ENCODE data around the gene DCANP1. TPM values are rescaled to one million over a fixed set of nuclear protein-coding genes. Genes with fewer than 3 reads are reported as not detected.

DCANP1 gene
- total and polyA plus RNA-seq, 9 of the 15 experiments (the other 6 are each of a cell fraction or from before 2014, with no cell fraction given), result not detected

DNA sequence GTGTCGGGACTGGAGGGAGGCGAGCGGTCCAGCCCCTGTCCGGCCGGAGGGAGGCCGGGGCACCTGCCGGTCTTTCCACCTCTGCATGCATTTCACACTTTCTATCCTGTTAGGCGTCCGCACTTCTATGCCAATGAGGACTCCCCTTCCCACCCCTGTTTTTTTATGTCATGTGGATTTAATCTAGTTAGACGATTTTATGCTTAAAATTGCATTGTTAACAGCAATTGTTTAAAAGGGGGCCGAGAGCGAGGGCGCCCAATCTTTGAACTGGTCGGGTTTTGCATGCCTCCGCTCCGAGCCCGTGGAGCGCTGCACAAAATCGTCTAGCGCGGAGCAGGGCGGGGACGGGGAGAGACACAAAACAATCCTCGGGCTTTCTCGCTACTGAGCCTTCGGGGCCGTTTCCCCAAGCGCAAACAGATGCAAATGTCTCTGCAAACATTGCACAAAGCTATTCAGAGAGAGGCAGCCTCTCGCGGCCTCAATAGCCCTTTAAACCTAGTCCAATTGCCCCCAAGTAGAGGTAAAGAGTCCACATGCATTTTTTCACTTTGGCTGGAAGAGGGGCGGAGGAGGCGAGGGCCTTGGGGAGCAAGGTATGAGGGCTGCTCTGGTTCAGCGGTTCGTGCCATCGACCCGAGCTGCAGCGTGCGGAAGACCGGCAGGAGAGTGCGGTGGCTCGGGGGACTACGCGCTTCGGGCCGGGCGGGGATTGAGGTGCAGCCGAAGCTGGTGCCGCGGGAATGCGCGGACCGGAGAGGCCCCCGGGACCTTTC, 42.5 kb upstream of the DCANP1 start (continued):
- TF ChIP-seq, protein P1, sequence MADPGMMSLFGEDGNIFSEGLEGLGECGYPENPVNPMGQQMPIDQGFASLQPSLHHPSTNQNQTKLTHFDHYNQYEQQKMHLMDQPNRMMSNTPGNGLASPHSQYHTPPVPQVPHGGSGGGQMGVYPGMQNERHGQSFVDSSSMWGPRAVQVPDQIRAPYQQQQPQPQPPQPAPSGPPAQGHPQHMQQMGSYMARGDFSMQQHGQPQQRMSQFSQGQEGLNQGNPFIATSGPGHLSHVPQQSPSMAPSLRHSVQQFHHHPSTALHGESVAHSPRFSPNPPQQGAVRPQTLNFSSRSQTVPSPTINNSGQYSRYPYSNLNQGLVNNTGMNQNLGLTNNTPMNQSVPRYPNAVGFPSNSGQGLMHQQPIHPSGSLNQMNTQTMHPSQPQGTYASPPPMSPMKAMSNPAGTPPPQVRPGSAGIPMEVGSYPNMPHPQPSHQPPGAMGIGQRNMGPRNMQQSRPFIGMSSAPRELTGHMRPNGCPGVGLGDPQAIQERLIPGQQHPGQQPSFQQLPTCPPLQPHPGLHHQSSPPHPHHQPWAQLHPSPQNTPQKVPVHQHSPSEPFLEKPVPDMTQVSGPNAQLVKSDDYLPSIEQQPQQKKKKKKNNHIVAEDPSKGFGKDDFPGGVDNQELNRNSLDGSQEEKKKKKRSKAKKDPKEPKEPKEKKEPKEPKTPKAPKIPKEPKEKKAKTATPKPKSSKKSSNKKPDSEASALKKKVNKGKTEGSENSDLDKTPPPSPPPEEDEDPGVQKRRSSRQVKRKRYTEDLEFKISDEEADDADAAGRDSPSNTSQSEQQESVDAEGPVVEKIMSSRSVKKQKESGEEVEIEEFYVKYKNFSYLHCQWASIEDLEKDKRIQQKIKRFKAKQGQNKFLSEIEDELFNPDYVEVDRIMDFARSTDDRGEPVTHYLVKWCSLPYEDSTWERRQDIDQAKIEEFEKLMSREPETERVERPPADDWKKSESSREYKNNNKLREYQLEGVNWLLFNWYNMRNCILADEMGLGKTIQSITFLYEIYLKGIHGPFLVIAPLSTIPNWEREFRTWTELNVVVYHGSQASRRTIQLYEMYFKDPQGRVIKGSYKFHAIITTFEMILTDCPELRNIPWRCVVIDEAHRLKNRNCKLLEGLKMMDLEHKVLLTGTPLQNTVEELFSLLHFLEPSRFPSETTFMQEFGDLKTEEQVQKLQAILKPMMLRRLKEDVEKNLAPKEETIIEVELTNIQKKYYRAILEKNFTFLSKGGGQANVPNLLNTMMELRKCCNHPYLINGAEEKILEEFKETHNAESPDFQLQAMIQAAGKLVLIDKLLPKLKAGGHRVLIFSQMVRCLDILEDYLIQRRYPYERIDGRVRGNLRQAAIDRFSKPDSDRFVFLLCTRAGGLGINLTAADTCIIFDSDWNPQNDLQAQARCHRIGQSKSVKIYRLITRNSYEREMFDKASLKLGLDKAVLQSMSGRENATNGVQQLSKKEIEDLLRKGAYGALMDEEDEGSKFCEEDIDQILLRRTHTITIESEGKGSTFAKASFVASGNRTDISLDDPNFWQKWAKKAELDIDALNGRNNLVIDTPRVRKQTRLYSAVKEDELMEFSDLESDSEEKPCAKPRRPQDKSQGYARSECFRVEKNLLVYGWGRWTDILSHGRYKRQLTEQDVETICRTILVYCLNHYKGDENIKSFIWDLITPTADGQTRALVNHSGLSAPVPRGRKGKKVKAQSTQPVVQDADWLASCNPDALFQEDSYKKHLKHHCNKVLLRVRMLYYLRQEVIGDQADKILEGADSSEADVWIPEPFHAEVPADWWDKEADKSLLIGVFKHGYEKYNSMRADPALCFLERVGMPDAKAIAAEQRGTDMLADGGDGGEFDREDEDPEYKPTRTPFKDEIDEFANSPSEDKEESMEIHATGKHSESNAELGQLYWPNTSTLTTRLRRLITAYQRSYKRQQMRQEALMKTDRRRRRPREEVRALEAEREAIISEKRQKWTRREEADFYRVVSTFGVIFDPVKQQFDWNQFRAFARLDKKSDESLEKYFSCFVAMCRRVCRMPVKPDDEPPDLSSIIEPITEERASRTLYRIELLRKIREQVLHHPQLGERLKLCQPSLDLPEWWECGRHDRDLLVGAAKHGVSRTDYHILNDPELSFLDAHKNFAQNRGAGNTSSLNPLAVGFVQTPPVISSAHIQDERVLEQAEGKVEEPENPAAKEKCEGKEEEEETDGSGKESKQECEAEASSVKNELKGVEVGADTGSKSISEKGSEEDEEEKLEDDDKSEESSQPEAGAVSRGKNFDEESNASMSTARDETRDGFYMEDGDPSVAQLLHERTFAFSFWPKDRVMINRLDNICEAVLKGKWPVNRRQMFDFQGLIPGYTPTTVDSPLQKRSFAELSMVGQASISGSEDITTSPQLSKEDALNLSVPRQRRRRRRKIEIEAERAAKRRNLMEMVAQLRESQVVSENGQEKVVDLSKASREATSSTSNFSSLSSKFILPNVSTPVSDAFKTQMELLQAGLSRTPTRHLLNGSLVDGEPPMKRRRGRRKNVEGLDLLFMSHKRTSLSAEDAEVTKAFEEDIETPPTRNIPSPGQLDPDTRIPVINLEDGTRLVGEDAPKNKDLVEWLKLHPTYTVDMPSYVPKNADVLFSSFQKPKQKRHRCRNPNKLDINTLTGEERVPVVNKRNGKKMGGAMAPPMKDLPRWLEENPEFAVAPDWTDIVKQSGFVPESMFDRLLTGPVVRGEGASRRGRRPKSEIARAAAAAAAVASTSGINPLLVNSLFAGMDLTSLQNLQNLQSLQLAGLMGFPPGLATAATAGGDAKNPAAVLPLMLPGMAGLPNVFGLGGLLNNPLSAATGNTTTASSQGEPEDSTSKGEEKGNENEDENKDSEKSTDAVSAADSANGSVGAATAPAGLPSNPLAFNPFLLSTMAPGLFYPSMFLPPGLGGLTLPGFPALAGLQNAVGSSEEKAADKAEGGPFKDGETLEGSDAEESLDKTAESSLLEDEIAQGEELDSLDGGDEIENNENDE (IDR thresholded peaks at IDR 0.05; ENCODE audit: low read depth, low read length), result no peak
- no peak for TF ChIP-seq FIP1L1 (IDR thresholded peaks at IDR 0.05; ENCODE audit: low read depth, low read length, poor library complexity, severe bottlenecking)
